ENCODE results near the gene COL8A1. TPM values are rescaled to one million over a fixed set of nuclear protein-coding genes. Genes with fewer than 3 reads are reported as not detected.
A peak's percentile ranks its signal among the peaks of the same experiment; 100 is the strongest.

Gene COL8A1
- total RNA-seq, 1 donor from 2014 or later, result 241 TPM

- DNase-seq (ENCODE audit: low read depth), result no peak
These were observed 205.3 kb downstream of the COL8A1 start for GRCh38 chr3:99843590-99844258.

- DNase-seq (ENCODE audit: low read depth), result no peak
These were observed 206.9 kb downstream of the COL8A1 start for GRCh38 chr3:99845331-99845730.

- no peak for DNase-seq (ENCODE audit: low read depth)
These were observed 207.6 kb downstream of the COL8A1 start for GRCh38 chr3:99845999-99846398.

DNA sequence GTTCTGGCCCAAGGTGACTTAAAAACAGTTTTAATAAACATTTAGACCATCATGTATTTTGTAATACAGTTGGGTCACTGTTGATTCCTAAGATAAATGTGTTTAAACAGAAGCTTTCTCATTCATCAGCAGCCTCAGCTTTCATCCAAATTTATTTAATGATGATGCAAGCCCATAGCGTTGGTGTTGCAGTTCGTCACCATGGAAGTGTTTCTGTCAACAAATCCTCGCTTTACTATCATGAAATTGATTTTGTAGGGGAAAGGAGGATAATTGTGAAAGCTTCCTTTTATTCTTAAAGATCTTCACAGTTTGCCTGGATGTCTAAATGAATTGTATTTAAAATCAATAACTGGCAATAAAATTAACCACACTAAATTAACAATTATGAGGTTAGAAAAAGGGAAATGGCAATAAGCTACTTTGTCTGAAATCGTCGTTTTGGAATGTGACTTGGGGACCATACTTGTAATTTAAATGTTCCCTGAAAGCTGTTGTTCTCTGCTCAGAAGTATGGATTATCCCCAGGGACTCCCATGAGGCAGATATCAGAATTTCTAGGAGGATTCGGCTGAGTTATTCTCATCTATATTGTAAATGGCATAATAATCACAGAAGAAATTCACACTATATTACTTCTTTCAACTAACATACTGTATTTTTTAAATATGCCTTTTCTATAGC is 208.2 kb downstream of the COL8A1 start:
- DNase-seq (ENCODE audit: low read depth), result peak; percentile 51

DNA sequence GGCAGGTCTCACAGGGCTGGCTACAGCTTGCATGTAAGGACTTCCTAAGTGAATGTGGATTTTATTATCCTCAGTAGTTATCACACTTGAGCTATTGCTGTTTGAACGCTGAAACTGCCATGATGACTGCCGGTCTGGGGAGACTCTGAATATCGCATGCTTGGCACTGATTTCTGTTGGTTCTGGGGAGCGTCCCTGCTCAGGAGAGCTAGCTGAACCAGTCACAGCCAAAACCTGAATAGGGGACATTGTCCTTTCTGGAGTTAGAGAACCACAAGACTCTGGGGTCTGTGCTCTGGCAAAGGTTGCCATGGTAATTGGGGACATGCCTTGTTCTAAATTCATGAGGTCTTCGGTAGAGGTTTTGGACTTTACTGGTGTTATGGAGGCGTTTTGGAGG is 210.0 kb downstream of the COL8A1 start:
- DNase-seq (ENCODE audit: low read depth), result no peak

Other genes with a start within 250 kb of the COL8A1 start
- 15.1 and 17.2 TPM in 2 replicates for gene CMSS1, start 179.3 kb downstream of the COL8A1 start, total RNA-seq